GM18520 (cell line): ENCODE results near the gene NUP50.
"Not testable (repeated sequence)": the region's sequence is repeated elsewhere in the genome, so short reads cannot be mapped to it uniquely, and the experiment has no call there.

Experiments
- ATAC-seq: cut with Tn5 transposase; IDR thresholded peaks from one replicate; pipeline ENCODE4 v1.9.1; 2021; ENCODE audit not compliant: unreplicated experiment

NUP50 gene

DNA sequence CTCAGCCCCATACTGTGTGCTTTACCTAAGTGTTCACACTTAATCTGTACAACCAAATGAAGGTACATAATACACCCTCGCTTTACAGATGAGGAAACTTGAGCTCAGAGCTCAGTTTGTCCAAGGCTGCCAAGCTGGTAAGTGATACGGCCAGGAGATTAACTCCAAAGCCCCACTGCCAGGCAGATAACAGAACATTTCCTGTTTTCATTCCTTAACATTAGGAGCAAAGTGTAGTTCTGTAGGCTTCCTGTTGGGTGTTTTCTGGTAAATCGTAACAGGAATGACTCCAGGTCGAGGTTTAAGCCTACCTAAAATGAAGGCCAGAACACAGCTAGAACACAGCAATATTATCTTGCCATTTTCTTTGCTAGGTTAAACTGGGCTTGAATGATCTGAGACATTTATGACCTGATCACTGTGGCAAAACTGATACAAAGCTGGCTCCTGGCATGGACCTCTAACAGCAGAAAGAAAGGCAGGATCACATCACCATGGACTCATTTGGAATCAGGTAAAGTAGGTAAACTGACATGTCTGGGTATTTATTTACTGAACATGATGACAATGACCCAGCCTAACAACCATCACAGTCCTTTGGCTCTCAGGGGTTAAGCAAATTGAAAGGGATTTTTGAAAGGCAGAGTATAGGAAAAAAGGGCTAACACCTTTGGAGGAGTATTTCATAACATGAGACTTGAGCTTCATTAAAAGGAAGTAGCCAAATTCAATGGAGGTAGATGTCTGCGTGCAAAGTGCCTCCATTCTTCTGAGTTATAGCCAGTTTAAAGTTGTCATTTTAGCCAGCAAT is 3.9 kb upstream of the NUP50 start:
- no peak for ATAC-seq

DNA sequence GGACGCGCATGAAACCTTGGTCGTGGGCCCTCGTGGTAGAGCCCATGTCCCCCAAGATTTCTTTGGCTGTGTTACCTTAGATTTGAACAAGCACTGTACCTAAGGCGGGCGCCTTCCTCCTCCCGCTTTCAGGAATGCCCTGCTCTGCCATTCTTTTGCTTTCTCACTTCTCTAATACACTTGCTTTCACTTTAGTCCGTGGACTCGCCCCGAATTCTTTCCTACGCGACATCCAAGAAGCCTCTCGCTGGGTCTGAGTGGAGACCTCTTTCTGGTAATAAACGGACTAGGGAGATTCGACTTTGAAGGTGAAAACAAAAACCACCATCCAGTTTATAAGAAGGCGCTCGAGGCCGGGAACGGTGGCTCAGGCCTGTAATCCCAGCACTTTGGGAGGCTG is 1.2 kb upstream of the NUP50 start:
- no peak for ATAC-seq

GRCh38 chr22:45163099-45163450 is 650 bp upstream of the NUP50 start:
- ATAC-seq = no peak

- peak; percentile 3 for ATAC-seq
Observed at GRCh38 chr22:45164270-45165088, 754 bp downstream of the NUP50 start.

GRCh38 chr22:45166932-45167331 is 3.2 kb downstream of the NUP50 start:
- ATAC-seq = no peak

GRCh38 chr22:45169591-45170466 is 6.1 kb downstream of the NUP50 start:
- no peak for ATAC-seq

GRCh38 chr22:45171830-45172229 is 8.1 kb downstream of the NUP50 start:
- no peak for ATAC-seq

DNA sequence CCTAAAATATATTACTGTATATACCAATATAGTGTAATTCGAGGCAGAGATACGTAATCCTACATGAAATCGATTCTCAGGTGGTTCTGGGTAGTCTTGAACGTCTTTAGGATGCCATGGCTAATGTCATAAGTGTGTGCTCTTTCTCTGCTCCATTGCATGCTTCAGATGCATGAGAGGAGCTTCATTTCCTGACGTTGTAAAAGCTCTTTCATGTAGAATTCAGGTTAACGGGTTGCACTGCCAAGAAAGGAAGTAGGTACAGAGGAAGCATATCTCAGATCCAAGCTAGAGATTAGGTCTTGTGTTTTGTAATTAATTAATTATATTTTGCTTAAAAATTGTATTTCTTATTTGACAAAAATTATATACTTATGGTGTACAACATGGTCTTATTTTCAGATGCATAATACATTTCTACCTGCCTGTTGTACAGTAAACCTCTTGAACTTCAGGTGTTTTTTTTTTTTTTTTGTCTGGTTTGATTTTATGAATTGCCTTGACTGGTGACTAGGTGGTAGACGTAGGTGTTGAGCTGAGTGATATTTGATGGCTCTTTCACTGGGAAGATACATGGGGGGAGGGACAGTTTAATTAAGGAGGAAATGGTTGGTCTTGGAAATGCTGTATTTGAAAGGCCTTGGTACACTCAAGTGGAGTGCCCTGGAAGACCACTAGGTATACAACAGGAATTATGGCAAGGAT is 9.3 kb downstream of the NUP50 start:
- no peak for ATAC-seq

DNA sequence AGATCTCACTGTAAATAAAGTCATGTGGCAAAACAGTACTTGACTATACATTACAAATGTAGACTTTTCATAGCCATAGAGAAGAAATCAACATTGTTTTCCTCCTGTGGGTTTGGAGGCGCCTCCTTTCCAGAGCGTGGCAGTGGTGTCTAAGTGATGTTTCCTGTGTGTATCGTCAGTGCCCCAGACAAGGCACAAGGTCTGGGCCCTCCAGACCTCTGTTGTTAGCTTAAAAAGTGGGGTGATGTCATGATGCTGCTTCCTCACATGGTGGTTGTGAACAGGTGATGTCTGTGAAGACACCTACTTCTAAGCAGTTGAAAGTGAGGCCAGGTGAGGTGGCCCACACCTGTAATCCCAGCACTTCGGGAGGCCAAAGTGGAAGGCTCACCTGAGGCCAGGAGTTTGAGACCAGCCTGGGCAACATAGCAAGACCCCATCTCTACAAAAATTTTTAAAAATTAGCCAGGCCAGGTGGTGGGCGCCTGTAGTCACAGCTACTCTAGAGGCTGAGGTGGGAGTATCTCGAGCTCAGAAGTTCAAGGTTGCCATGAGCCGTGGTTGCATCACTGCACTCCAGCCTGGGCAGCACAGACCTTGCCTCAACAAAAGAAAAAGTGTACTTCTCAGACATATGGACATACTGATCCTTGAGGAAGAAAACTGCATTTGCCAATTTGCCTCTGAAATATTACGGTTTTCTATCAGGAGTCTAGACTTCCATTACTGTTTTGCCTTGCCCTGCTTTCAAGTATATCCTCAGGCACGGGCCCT is 15.7 kb downstream of the NUP50 start:
- no peak for ATAC-seq

DNA sequence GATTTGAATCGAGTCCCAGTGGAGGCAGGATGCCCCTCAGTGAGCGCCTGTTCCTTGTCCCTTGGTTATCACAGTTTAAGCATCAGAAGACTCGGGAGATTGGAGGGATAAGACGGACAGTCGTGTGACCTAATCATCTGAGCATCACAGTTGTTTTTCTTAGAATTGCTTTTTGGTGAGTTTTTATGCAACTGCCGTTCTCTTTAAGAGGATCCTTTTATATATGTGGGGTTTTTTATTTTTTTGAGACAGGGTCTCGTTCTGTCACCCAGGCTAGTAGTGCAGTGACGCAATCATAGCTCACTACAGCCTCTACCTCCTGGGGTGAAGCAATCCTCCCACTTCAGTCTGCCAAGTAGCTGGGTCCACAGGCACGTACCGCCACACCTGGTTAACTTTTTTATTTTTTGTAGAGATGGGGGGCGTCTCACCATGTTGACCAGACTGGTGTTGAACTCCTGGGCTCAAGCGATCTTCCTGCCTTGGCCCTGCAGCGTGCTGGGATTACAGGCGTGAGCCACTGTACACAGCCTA is 16.5 kb downstream of the NUP50 start:
- no peak for ATAC-seq

- ATAC-seq = no peak
Observed at GRCh38 chr22:45181240-45181639, 17.5 kb downstream of the NUP50 start.

- no peak for ATAC-seq
Observed at GRCh38 chr22:45181766-45182165, 18.0 kb downstream of the NUP50 start.

DNA sequence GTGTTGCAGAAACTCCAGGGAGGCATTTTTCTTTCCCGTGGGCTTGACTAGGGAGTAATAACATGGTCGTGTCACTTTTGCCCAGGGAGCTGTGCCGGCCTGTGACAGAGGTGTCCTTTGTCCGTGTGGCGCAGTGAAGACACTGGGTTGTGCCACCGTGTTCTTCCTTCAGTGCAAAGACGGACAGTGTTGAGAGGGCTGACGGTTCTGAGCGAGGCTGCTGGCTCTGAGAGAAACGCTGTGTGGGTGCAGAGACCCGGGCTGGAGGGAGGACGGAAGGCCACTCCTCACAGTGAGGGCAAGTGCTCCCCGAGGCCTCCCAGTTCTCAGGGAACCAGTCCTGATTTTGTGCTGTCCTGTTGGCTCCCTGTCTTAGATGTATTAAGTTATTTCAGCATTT is 20.2 kb downstream of the NUP50 start:
- no peak for ATAC-seq

DNA sequence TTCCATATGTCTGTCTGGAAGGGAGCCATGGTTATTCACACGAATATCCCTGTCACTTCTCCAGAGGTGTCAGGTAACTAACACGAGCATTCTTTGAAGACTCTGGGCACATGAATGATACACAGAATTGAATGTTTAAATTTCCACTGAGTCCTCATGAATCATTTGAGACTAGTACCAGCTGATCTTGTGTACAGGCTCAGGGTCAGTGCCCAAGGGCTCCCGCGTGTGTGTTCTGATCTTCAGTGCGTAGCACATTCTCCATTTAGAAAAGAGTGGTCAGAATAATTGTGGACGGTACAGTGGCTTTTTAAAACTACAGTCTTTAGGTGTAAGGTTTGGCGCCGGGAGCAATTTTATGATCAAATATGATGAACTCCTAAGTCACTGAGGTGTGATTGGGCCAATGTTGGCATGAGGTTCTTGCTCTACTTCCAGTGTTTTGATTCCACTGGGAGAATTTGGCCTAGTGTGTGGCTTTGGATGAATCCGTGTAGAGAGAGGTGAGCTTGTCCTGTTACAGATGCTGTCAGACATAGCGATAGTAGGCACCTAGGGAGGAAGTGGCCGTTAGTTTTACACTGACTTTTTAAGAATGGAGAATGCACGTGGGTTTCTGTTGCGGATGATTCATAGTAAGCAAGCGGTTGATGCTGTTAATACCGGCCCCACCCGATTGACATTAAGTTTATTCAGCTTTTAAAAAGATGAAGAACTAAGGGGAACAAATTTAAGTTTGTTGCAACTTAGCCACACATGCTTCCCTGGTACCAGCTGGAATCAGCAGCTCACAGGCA is 22.2 kb downstream of the NUP50 start:
- ATAC-seq = no peak

GRCh38 chr22:45187891-45188290 is 24.2 kb downstream of the NUP50 start:
- ATAC-seq = no peak

DNA sequence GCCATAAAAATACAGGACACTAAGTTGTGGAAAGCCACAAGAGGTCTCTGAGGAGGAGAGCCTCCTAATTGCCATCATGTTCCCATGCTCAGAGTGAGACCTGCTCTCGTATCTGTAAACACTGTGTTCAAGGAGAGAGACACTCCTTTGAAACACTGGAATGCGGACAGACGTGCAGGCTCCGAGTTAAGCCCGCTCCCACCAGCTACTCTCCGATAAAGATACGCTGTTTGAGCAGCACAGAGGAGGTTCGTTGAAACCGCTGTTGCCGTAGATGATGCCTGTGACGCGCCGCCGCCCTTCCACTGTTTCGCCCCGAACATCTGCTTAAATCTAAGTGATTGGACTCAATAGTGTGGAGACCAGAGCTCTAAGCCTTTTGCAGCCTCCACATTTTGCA is 25.1 kb downstream of the NUP50 start:
- ATAC-seq = no peak

DNA sequence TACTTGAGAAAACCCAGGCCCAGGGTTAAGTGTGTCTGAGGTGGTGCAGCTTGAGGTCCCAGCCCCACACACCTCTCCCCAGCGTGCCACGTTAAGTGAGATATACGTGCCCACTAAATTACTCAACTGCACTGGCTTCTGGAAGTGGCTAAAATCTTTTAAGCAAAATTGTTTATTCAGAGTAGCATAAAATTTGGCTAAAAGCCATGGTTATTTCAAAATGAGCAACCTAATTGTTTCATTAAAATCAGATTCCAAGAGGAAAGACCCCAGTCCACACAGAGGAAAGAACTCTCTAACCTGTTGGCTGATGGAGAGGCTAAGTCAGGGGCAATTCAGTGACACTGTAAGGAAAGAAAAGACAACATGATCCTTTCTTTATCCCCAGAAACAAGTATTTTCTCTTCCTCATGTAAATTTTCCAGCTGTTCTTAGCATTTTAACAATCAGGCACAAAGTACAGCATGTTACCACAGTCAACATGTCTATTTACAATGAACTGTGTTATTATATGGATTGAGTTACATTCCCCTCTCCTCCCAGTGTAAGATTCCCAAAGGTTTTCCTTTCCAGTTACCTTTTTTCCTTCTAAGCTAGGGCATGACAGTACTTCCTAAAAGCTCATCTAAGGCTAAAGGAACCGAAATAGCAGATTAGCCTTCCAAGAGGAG is 26.6 kb downstream of the NUP50 start:
- ATAC-seq = no peak

DNA sequence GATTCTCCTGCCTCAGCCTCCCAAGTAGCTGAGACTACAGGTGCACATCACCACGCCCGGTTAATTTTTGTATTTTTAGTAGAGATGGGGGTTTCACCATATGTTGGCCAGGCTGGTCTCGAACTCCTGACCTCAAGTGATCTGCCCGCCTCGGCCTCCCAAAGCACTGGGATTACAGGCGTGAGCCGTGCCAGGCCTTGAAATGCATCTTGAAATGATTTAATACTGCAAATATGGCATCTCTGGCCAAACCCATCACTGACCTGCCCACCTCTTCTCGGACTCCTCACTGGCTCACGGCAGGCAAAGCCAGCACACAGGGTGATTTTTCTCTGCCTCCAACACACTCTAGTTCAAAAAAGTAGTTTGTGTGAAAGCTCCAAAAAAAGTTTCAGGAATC is 28.0 kb downstream of the NUP50 start:
- ATAC-seq = not testable (repeated sequence)
